HepG2 (cell line): ENCODE results near the gene GP1BA. TPM values are rescaled to one million over a fixed set of nuclear protein-coding genes. Genes with fewer than 3 reads are reported as not detected.

Experiments
- ARNT2 ChIP-seq: sonication (generic); formaldehyde crosslinking; IDR thresholded peaks from 2 replicates; pipeline ENCODE4 v1.8.0; 2022; ENCODE audit warnings: mild to moderate bottlenecking, low read depth, missing genetic modification reagents, moderate library complexity
- CHD2 ChIP-seq: IDR thresholded peaks from 2 replicates; pipeline ENCODE4 v1.6.1; 2011; ENCODE audit warnings: low read depth, low read length, improper control_type of control experiment
- HOXA7 ChIP-seq: sonication (generic); formaldehyde crosslinking; IDR thresholded peaks from 2 replicates; pipeline ENCODE4 v1.8.1; 2022; ENCODE audit warnings: mild to moderate bottlenecking, missing genetic modification reagents, moderate library complexity
- MTA1 ChIP-seq: sonication (generic); formaldehyde crosslinking; IDR thresholded peaks from 2 replicates; pipeline ENCODE4 v1.4.0; 2020; ENCODE audit warnings: missing genetic modification reagents, mild to moderate bottlenecking, borderline replicate concordance
- NR2F6 ChIP-seq, 2 experiments: IDR thresholded peaks; 2 replicates each; pipeline ENCODE4 v1.6.1; 2016; ENCODE audit warnings: antibody characterized with exemption in 1 of 2, mild to moderate bottlenecking in 1 of 2
- PCBP1 ChIP-seq: fragments of 200-400 bp; formaldehyde crosslinking; IDR thresholded peaks from 2 replicates; pipeline ENCODE4 v1.6.1; 2017; ENCODE audit warnings: mild to moderate bottlenecking, low read depth, low read length, borderline replicate concordance
- POLR2A ChIP-seq, 2 experiments: IDR thresholded peaks; 2 replicates each; pipeline ENCODE4 v1.6.1; 2011; ENCODE audit warnings: low read depth in 2 of 2, low read length in 2 of 2, mild to moderate bottlenecking in 1 of 2, moderate library complexity in 1 of 2; ENCODE audit not compliant: insufficient read depth in 1 of 2
- PRMT3 ChIP-seq: sonication (generic); formaldehyde crosslinking; IDR thresholded peaks from 2 replicates; pipeline ENCODE4 v1.8.1; 2022; ENCODE audit warnings: low read depth, mild to moderate bottlenecking, moderate library complexity, missing genetic modification reagents, borderline replicate concordance
- RFXANK ChIP-seq: IDR thresholded peaks from 2 replicates; pipeline ENCODE4 v1.6.1; 2016
- SIX1 ChIP-seq: sonication (generic); formaldehyde crosslinking; IDR thresholded peaks from 2 replicates; pipeline ENCODE4 v1.4.0; 2020; ENCODE audit warnings: missing genetic modification reagents, borderline replicate concordance
- TEAD3 ChIP-seq: optimal IDR thresholded peaks from 2 replicates; pipeline ENCODE3; 2016; ENCODE audit warnings: borderline replicate concordance
- U2AF2 ChIP-seq: fragments of 200-400 bp; formaldehyde crosslinking; IDR thresholded peaks from 2 replicates; pipeline ENCODE4 v1.6.1; 2017; ENCODE audit warnings: low read depth, mild to moderate bottlenecking, low read length
- ZBTB3 ChIP-seq: sonication (generic); formaldehyde crosslinking; IDR thresholded peaks from 2 replicates; pipeline ENCODE4 v1.4.0; 2020; ENCODE audit warnings: low read depth, mild to moderate bottlenecking, moderate library complexity, missing genetic modification reagents, borderline replicate concordance
- ZFP90 ChIP-seq: sonication (generic); formaldehyde crosslinking; IDR thresholded peaks from 2 replicates; pipeline ENCODE4 v1.8.0; 2022; ENCODE audit warnings: missing genetic modification reagents, mild to moderate bottlenecking, inconsistent platforms, borderline replicate concordance
- ZNF292 ChIP-seq: sonication (generic); formaldehyde crosslinking; IDR thresholded peaks from 2 replicates; pipeline ENCODE4 v1.8.1; 2022; ENCODE audit warnings: mild to moderate bottlenecking, low read depth, missing genetic modification reagents, borderline replicate concordance
- ZNF382 ChIP-seq: sonication (generic); formaldehyde crosslinking; IDR thresholded peaks from 2 replicates; pipeline ENCODE4 v1.5.0; 2020; ENCODE audit warnings: missing genetic modification reagents, mild to moderate bottlenecking, borderline replicate concordance
- ZNF550 ChIP-seq: sonication (generic); formaldehyde crosslinking; IDR thresholded peaks from 2 replicates; pipeline ENCODE4 v1.4.0; 2020; ENCODE audit warnings: mild to moderate bottlenecking, missing genetic modification reagents, borderline replicate concordance
- ZNF737 ChIP-seq: sonication (generic); formaldehyde crosslinking; IDR thresholded peaks from 2 replicates; pipeline ENCODE4 v1.5.0; 2020; ENCODE audit warnings: missing genetic modification reagents, mild to moderate bottlenecking, borderline replicate concordance
- ZNF775 ChIP-seq: sonication (generic); formaldehyde crosslinking; IDR thresholded peaks from 2 replicates; pipeline ENCODE4 v1.4.0; 2020; ENCODE audit warnings: missing genetic modification reagents, mild to moderate bottlenecking, moderate library complexity, borderline replicate concordance
- ZSCAN29 ChIP-seq: sonication (generic); formaldehyde crosslinking; conservative IDR thresholded peaks from 2 replicates; pipeline ENCODE4 v1.4.0; 2020; ENCODE audit warnings: mild to moderate bottlenecking, missing genetic modification reagents
- ZZZ3 ChIP-seq: sonication (generic); formaldehyde crosslinking; IDR thresholded peaks from 2 replicates; pipeline ENCODE4 v1.4.0; 2020; ENCODE audit warnings: missing genetic modification reagents, mild to moderate bottlenecking, borderline replicate concordance
- polyA plus RNA-seq, 8 experiments: library from polyadenylated mRNA; depleted of rRNA in 3 of 8; stranded (reverse) in 7 of 8; unstranded in 1 of 8; fragments of >200 nt; fragmentation: Illumina TruSeq in 4 of 8; extraction: Trizol in 4 of 8; gene quantifications; 2 replicates each; pipeline versions ENCODE4 v1.2.1 to v1.2.3, GENCODE V29; 2011 to 2016; ENCODE audit warnings: low read depth in 4 of 8, missing spikeins in 1 of 8, mixed read lengths in 1 of 8; ENCODE audit not compliant: insufficient read depth in 1 of 8
- total RNA-seq, 5 experiments: library from RNA; depleted of rRNA; stranded (reverse); fragments of >200 nt; fragmentation: Illumina TruSeq; extraction: Trizol; gene quantifications; 2 replicates each; pipeline ENCODE4 v1.2.3, GENCODE V29; 2016; ENCODE audit warnings: low read depth in 1 of 5
- TF ChIP-seq, protein P1 (sequence below): sonication (generic); formaldehyde crosslinking; IDR thresholded peaks from 2 replicates; pipeline ENCODE4 v1.4.0; 2020; ENCODE audit warnings: low read depth, mild to moderate bottlenecking, missing genetic modification reagents
- TF ChIP-seq, protein P2 (sequence below): IDR thresholded peaks from 2 replicates; pipeline ENCODE4 v1.6.1; 2018; ENCODE audit warnings: missing genetic modification reagents, mild to moderate bottlenecking, missing compliant biosample characterization
- TF ChIP-seq, protein P3 (sequence below): sonication (generic); formaldehyde crosslinking; IDR thresholded peaks from 2 replicates; pipeline ENCODE4 v1.4.0; 2020; ENCODE audit warnings: missing genetic modification reagents, mild to moderate bottlenecking, borderline replicate concordance
- TF ChIP-seq, protein P4 (sequence below): sonication (generic); formaldehyde crosslinking; IDR thresholded peaks from 2 replicates; pipeline ENCODE4 v1.8.0; 2022; ENCODE audit warnings: low read depth, missing genetic modification reagents

GP1BA gene
- total and polyA plus RNA-seq, 2 of the 13 experiments (the other 11 are each of a cell fraction or from before 2014, with no cell fraction given): not detected

DNA sequence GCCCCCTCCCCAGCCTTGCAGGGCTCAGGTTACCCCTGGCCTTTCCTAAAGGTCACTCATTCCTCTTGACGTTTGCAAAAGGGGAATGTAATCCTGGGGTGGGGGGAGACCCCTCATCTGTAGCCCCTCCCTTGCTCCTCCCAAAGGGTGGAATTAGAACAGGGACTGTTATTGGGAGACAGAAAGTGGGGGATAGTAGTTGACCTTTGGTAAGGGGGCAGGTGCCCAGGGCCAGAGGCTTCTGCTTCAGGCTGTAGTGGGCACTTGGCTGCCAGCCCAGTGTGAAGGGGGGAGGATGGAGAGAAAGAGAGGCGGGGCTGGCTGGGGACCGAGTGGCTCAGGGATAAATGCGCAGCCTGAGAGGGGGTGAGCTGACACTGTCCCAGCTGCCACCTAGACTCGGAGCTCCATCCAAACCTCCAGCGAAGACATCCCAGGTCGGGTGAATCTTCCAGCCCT is 18.7 kb downstream of the GP1BA start, which contains the start of gene ENO3 (continued):
- TF ChIP-seq, protein P1, sequence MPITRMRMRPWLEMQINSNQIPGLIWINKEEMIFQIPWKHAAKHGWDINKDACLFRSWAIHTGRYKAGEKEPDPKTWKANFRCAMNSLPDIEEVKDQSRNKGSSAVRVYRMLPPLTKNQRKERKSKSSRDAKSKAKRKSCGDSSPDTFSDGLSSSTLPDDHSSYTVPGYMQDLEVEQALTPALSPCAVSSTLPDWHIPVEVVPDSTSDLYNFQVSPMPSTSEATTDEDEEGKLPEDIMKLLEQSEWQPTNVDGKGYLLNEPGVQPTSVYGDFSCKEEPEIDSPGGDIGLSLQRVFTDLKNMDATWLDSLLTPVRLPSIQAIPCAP (CRISPR knock-in tag): 0 out of 2 replicates have a peak, but pooled peaks have one; percentile 11
- no peak for TF ChIP-seq CHD2
- TF ChIP-seq POLR2A (IDR thresholded peaks at IDR 0.05; ENCODE audit: insufficient read depth in 1 of 2, low read depth in 2 of 2, low read length in 2 of 2): peak in 1 of 2 experiments; percentile 75; a peak in 1 of 4 replicates
- peak; percentile 51; the same call in 1 of the 2 replicates for TF ChIP-seq ZNF775 (CRISPR knock-in tag)
- TF ChIP-seq ZNF737 (CRISPR knock-in tag): no peak
- TF ChIP-seq SIX1 (CRISPR knock-in tag): peak; percentile 87
- TF ChIP-seq, protein P2, sequence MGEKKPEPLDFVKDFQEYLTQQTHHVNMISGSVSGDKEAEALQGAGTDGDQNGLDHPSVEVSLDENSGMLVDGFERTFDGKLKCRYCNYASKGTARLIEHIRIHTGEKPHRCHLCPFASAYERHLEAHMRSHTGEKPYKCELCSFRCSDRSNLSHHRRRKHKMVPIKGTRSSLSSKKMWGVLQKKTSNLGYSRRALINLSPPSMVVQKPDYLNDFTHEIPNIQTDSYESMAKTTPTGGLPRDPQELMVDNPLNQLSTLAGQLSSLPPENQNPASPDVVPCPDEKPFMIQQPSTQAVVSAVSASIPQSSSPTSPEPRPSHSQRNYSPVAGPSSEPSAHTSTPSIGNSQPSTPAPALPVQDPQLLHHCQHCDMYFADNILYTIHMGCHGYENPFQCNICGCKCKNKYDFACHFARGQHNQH (CRISPR knock-in tag): no peak
- TF ChIP-seq ZBTB3 (CRISPR knock-in tag): no peak
- TF ChIP-seq ZNF382 (CRISPR knock-in tag): no peak
- TF ChIP-seq ZNF550 (CRISPR knock-in tag): no peak
- TF ChIP-seq ZZZ3 (CRISPR knock-in tag): no peak
- TF ChIP-seq PCBP1: no peak
- no peak for TF ChIP-seq ZSCAN29 (CRISPR knock-in tag)
- TF ChIP-seq, protein P3, sequence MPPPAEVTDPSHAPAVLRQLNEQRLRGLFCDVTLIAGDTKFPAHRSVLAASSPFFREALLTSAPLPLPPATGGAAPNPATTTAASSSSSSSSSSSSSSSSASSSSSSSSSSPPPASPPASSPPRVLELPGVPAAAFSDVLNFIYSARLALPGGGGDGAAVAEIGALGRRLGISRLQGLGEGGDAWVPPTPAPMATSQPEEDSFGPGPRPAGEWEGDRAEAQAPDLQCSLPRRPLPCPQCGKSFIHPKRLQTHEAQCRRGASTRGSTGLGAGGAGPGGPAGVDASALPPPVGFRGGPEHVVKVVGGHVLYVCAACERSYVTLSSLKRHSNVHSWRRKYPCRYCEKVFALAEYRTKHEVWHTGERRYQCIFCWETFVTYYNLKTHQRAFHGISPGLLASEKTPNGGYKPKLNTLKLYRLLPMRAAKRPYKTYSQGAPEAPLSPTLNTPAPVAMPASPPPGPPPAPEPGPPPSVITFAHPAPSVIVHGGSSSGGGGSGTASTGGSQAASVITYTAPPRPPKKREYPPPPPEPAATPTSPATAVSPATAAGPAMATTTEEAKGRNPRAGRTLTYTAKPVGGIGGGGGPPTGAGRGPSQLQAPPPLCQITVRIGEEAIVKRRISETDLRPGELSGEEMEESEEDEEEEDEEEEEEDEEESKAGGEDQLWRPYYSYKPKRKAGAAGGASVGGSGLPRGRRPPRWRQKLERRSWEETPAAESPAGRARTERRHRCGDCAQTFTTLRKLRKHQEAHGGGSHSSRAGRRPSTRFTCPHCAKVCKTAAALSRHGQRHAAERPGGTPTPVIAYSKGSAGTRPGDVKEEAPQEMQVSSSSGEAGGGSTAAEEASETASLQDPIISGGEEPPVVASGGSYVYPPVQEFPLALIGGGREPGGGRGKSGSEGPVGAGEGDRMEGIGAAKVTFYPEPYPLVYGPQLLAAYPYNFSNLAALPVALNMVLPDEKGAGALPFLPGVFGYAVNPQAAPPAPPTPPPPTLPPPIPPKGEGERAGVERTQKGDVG (CRISPR knock-in tag): 0 out of 2 replicates have a peak, but pooled peaks have one; percentile 40
- TF ChIP-seq ZFP90 (CRISPR knock-in tag): no peak
- no peak for TF ChIP-seq U2AF2
- TF ChIP-seq PRMT3 (CRISPR knock-in tag): no peak
- no peak for TF ChIP-seq ZNF292 (CRISPR knock-in tag)
- TF ChIP-seq TEAD3 (CRISPR knock-in tag): no peak
- peak; percentile 82 for TF ChIP-seq NR2F6 (IDR thresholded peaks at IDR 0.05)
- TF ChIP-seq NR2F6 (CRISPR knock-in tag; IDR thresholded peaks at IDR 0.05): peak; percentile 85
- TF ChIP-seq MTA1: peak; percentile 64
- TF ChIP-seq ARNT2 (CRISPR knock-in tag): no peak
- TF ChIP-seq, protein P4, sequence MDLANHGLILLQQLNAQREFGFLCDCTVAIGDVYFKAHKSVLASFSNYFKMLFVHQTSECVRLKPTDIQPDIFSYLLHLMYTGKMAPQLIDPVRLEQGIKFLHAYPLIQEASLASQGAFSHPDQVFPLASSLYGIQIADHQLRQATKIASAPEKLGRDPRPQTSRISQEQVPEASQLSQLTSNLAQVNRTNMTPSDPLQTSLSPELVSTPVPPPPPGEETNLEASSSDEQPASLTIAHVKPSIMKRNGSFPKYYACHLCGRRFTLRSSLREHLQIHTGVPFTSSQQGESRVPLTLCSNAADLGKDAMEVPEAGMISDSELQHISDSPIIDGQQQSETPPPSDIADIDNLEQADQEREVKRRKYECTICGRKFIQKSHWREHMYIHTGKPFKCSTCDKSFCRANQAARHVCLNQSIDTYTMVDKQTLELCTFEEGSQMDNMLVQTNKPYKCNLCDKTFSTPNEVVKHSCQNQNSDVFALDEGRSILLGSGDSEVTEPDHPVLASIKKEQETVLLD (CRISPR knock-in tag): no peak
- no peak for TF ChIP-seq RFXANK (CRISPR knock-in tag)
- no peak for TF ChIP-seq HOXA7 (CRISPR knock-in tag)
